DND-41 (cell line): ENCODE data around the gene TSTD2.

ENCODE experiments used
- EZH2 ChIP-seq: IDR thresholded peaks from 3 replicates; pipeline ENCODE4 v1.6.1; 2012; ENCODE audit warnings: borderline replicate concordance, low read depth, mild to moderate bottlenecking, moderate library complexity, low read length, inconsistent platforms; ENCODE audit not compliant: severe bottlenecking
- TF ChIP-seq, protein P1 (sequence below): IDR thresholded peaks from 2 replicates; pipeline ENCODE4 v1.5.1; 2012; ENCODE audit warnings: borderline replicate concordance, low read length, moderate library complexity, mild to moderate bottlenecking; ENCODE audit not compliant: poor library complexity, severe bottlenecking; ENCODE audit errors: extremely low read depth

DNA sequence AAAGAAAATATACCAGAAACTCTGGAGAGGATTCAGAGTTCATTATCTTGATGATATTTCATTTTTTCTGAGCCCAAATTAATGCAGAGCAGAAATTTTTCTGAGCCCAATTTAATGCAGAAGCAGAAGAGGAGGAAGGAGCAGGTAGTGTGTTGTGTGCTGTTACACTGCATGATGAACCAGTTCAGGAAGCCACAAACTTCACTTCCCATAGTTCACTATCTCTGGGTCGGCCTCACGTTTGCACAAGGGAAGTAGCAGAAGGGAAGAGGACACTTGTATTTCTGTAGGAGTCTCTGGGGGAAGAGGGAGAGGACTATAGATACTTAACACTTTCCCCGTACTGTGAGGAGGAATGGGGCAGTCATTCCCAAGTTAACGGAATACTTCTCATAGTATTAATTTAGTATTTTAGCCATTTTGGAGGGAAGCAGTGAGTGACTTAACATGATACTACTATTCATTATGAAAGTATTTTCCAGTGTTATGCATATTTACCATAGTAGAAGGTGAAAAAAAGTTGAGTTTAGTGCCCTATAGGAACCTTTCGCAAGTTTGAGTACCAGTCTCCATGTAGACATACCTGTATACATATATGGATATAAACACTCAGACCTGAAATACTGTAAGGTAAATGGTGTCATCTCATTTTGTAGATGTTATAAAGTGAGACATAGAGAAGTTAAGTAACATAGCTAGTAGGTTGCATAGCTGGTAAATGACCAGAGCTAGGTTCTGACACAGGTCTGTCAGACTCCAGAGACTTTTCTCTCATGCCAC is 33.9 kb upstream of the TSTD2 start:
- TF ChIP-seq, protein P1, sequence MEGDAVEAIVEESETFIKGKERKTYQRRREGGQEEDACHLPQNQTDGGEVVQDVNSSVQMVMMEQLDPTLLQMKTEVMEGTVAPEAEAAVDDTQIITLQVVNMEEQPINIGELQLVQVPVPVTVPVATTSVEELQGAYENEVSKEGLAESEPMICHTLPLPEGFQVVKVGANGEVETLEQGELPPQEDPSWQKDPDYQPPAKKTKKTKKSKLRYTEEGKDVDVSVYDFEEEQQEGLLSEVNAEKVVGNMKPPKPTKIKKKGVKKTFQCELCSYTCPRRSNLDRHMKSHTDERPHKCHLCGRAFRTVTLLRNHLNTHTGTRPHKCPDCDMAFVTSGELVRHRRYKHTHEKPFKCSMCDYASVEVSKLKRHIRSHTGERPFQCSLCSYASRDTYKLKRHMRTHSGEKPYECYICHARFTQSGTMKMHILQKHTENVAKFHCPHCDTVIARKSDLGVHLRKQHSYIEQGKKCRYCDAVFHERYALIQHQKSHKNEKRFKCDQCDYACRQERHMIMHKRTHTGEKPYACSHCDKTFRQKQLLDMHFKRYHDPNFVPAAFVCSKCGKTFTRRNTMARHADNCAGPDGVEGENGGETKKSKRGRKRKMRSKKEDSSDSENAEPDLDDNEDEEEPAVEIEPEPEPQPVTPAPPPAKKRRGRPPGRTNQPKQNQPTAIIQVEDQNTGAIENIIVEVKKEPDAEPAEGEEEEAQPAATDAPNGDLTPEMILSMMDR: no peak
- TF ChIP-seq EZH2: no peak
